ENCODE data around the gene OPN1MW. TPM values are rescaled to one million over a fixed set of nuclear protein-coding genes. Genes with fewer than 3 reads are reported as not detected.
"Not testable (repeated sequence)": the region's sequence is repeated elsewhere in the genome, so short reads cannot be mapped to it uniquely, and the experiment has no call there.

The OPN1MW gene
- total and polyA plus RNA-seq, 2 of the 8 experiments (the other 6 are each of a cell fraction or from before 2014, with no cell fraction given) = not detected

GRCh38 chrX:154159345-154159744 is 23.1 kb upstream of the OPN1MW start:
- H2BK12ac ChIP-seq (ENCODE audit: low read depth, low read length); H3K4ac ChIP-seq (replicated peaks; ENCODE audit: insufficient read length, low read depth, low read length); H3K79me2 ChIP-seq (ENCODE audit: control insufficient read depth in 1 of 2, insufficient read depth in 2 of 2, low read length in 2 of 2); H2BK120ac ChIP-seq (replicated peaks; ENCODE audit: low read depth, low read length); H2BK5ac ChIP-seq (ENCODE audit: low read depth, low read length); CTCF ChIA-PET (ENCODE audit: partially characterized antibody); H2AFZ ChIP-seq (ENCODE audit: low read length); H3K9ac ChIP-seq (replicated peaks in 1 of 4; ENCODE audit: extremely low read depth in 1 of 4, low read depth in 3 of 4, low read length in 3 of 4); H3K23ac ChIP-seq (ENCODE audit: insufficient read length); H3K4me3 ChIP-seq (ENCODE audit: extremely low read depth in 1 of 4, insufficient read depth in 2 of 4, low read depth in 3 of 4, low read length in 4 of 4); H4K8ac ChIP-seq (ENCODE audit: extremely low read depth, insufficient read depth, low read length); H3K23me2 ChIP-seq (ENCODE audit: low read depth, low read length); H4K20me1 ChIP-seq (replicated peaks in 1 of 2; ENCODE audit: control insufficient read depth in 1 of 2, insufficient read depth in 2 of 2, low read length in 2 of 2); H4K5ac ChIP-seq (ENCODE audit: insufficient read length, low read depth, low read length); H3K79me1 ChIP-seq (ENCODE audit: low read depth, low read length); H2AK5ac ChIP-seq (ENCODE audit: low read depth, low read length); H3K18ac ChIP-seq (ENCODE audit: extremely low read depth, low read length); H2BK15ac ChIP-seq (ENCODE audit: low read length); FAIRE-seq; POLR2A ChIA-PET (ENCODE audit: partially characterized antibody); H3K27me3 ChIP-seq (replicated peaks in 1 of 4; ENCODE audit: control insufficient read depth in 3 of 4, extremely low read depth in 1 of 4, insufficient read depth in 3 of 4, low read length in 3 of 4); H4K91ac ChIP-seq (replicated peaks; ENCODE audit: insufficient read length, low read length); H3K36me3 ChIP-seq (ENCODE audit: control insufficient read depth in 2 of 4, insufficient read depth in 4 of 4, low read length in 3 of 4); H3K14ac ChIP-seq (ENCODE audit: insufficient read length); H3K27ac ChIP-seq (ENCODE audit: low read depth, low read length); DNase-seq (ENCODE audit: low read depth in 1 of 2, low spot score in 2 of 2); H3K4me1 ChIP-seq (replicated peaks in 1 of 4; ENCODE audit: control insufficient read depth in 3 of 4, insufficient read depth in 4 of 4, low read length in 3 of 4); H3K9me3 ChIP-seq (ENCODE audit: insufficient read depth in 2 of 2, low read depth in 1 of 2, low read length in 1 of 2); H2BK20ac ChIP-seq (ENCODE audit: low read length); H3K4me2 ChIP-seq (ENCODE audit: insufficient read depth in 1 of 2, low read depth in 2 of 2, low read length in 2 of 2); H3K56ac ChIP-seq (replicated peaks; ENCODE audit: insufficient read length, low read depth, low read length): not testable (repeated sequence)
- WGBS, 2 experiments (ENCODE audit: extremely low coverage in 1 of 2, insufficient coverage in 1 of 2, insufficient read length in 1 of 2, insufficient replicate concordance in 2 of 2, low coverage in 1 of 2, low lambda C conversion rate in 2 of 2, missing lambda C conversion rate in 1 of 2) = no CpG with 5 or more reads among the region's 15 CpGs

- H3K4me3 ChIP-seq (ENCODE audit: extremely low read depth in 1 of 4, insufficient read depth in 2 of 4, low read depth in 3 of 4, low read length in 4 of 4); H3K36me3 ChIP-seq (ENCODE audit: control insufficient read depth in 2 of 4, insufficient read depth in 4 of 4, low read length in 3 of 4); H3K9me3 ChIP-seq (ENCODE audit: insufficient read depth in 2 of 2, low read depth in 1 of 2, low read length in 1 of 2); H2BK5ac ChIP-seq (ENCODE audit: low read depth, low read length); H3K79me1 ChIP-seq (ENCODE audit: low read depth, low read length); H2AK5ac ChIP-seq (ENCODE audit: low read depth, low read length); H3K79me2 ChIP-seq (ENCODE audit: control insufficient read depth in 1 of 2, insufficient read depth in 2 of 2, low read length in 2 of 2); H3K4ac ChIP-seq (replicated peaks; ENCODE audit: insufficient read length, low read depth, low read length); H3K4me2 ChIP-seq (ENCODE audit: insufficient read depth in 1 of 2, low read depth in 2 of 2, low read length in 2 of 2); H2BK20ac ChIP-seq (ENCODE audit: low read length); H3K23me2 ChIP-seq (ENCODE audit: low read depth, low read length); H3K9ac ChIP-seq (replicated peaks in 1 of 4; ENCODE audit: extremely low read depth in 1 of 4, low read depth in 3 of 4, low read length in 3 of 4); H4K5ac ChIP-seq (ENCODE audit: insufficient read length, low read depth, low read length); H3K27me3 ChIP-seq (replicated peaks in 1 of 4; ENCODE audit: control insufficient read depth in 3 of 4, extremely low read depth in 1 of 4, insufficient read depth in 3 of 4, low read length in 3 of 4); CTCF ChIA-PET (ENCODE audit: partially characterized antibody); H4K20me1 ChIP-seq (replicated peaks in 1 of 2; ENCODE audit: control insufficient read depth in 1 of 2, insufficient read depth in 2 of 2, low read length in 2 of 2); H4K8ac ChIP-seq (ENCODE audit: extremely low read depth, insufficient read depth, low read length); H3K27ac ChIP-seq (ENCODE audit: low read depth, low read length); H3K18ac ChIP-seq (ENCODE audit: extremely low read depth, low read length); H3K14ac ChIP-seq (ENCODE audit: insufficient read length); H3K56ac ChIP-seq (replicated peaks; ENCODE audit: insufficient read length, low read depth, low read length); POLR2A ChIA-PET (ENCODE audit: partially characterized antibody); H4K91ac ChIP-seq (replicated peaks; ENCODE audit: insufficient read length, low read length); FAIRE-seq; H2BK12ac ChIP-seq (ENCODE audit: low read depth, low read length); H2BK120ac ChIP-seq (replicated peaks; ENCODE audit: low read depth, low read length); DNase-seq (ENCODE audit: low read depth in 1 of 2, low spot score in 2 of 2); H2BK15ac ChIP-seq (ENCODE audit: low read length); H3K4me1 ChIP-seq (replicated peaks in 1 of 4; ENCODE audit: control insufficient read depth in 3 of 4, insufficient read depth in 4 of 4, low read length in 3 of 4); H3K23ac ChIP-seq (ENCODE audit: insufficient read length); H2AFZ ChIP-seq (ENCODE audit: low read length): not testable (repeated sequence)
- WGBS, 2 experiments (ENCODE audit: extremely low coverage in 1 of 2, insufficient coverage in 1 of 2, insufficient read length in 1 of 2, insufficient replicate concordance in 2 of 2, low coverage in 1 of 2, low lambda C conversion rate in 2 of 2, missing lambda C conversion rate in 1 of 2) = no CpG with 5 or more reads among the region's 8 CpGs
Measured at GRCh38 chrX:154164902-154165301, 17.5 kb upstream of the OPN1MW start.

Measured in H1 (cell line).